Glomerular visceral epithelial cell (primary cell): ENCODE data around the gene C13orf46.
"Not testable (repeated sequence)": the region's sequence is repeated elsewhere in the genome, so short reads cannot be mapped to it uniquely, and the experiment has no call there.

Source experiments
- DNase-seq: peaks from one replicate; pipeline ENCODE4 v3.0.0-alpha.2; 2016; ENCODE audit errors: extremely low spot score

C13orf46 gene

DNA sequence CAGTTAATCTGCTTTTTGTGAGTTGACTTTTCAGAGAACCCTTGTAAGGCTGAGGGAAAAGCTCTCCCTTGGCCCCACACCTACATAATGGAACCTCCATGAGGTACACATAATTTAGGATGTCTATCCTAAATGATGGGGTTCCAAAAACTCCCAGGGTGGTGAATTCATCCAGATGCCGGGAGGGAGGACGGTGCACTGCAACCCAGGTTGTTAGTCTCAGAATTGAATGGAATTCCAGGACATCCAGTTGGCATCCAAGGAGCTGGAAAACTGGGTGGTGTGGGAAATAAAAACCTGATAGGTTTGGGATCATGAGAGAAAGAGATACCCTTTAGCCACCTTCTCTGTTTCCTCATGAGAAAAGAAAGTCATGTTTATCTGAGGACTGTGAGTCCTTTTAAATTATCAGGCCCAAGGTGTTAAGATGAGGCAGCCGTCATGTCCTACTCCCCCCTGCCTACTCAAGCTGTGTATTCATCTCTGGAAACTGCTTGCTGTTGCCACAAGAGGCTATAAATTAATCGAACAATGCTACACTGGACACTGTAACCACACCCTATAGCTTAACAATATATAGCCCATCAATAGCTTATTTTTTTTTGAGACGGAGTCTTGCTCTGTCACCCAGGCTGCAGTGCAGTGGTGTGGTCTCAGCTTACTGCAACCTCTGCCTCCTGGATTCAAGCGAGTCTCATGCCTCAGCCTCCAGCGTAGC is 49.5 kb downstream of the C13orf46 start:
- DNase-seq, result no peak

DNA sequence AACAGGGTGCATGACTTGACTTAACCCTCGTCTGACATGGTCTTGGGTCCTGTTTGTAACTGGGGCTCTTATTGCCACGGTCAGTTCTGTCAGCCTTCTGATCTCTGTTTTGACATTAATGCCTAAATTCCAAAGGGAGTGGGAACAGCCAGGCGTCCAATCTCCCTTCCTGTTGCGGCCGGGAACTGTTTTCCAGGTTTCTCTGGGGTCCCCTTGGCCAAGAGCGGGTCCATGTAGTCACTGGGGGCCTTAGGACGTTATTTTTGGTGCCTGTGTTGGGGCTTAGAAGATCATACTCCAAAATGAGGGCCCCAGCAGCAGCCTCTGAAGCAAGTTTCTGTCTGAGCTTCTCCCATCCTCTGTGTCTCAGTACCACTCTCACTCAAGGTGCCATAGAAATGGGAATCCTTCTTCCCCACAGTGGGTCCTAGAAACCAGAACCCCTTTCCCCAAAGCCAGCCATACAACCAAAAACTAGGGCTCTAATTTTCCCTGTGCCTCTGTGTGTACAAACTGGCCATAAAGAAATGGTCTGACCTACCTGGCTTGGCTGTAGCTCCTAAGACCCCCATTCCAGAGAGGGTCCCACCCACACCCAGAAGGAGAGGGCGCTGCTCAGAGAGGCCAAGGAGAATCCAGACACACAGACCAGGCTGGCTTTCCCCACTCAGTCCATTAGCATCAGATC is 50.4 kb downstream of the C13orf46 start:
- no peak for DNase-seq

DNA sequence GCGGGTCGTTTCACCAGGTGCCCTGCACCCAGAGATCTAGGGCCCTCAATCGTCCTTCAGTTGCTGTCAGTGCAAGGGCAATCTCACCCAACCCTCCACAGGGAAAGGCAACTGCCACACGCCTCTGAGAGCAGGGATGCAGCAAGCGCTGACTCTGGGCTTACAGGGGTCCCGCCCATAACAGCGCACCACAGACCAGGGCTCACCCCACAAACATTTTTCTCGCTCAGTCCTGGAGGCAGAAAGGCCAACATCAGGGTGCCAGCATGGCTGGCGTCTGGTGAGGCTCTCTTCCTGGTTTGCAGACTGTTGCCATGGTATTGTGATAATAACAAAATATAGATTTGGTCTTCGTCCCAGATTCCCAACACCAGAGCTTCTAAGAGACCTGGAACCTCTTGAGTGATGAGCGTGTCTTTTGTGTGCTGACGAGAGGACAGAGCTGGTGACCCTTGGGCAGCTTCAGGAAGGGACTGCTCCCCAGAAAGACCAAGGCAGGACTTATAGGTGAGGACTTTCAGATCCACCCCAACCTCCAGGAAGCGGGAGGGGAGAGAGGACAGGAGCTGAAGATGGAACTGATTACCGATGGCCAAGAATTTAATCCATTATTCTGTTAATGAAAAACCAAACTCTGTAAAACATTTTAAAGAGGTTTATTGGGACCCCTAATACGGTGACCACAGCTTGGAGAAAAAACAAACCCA is 51.3 kb downstream of the C13orf46 start:
- DNase-seq, result no peak

DNA sequence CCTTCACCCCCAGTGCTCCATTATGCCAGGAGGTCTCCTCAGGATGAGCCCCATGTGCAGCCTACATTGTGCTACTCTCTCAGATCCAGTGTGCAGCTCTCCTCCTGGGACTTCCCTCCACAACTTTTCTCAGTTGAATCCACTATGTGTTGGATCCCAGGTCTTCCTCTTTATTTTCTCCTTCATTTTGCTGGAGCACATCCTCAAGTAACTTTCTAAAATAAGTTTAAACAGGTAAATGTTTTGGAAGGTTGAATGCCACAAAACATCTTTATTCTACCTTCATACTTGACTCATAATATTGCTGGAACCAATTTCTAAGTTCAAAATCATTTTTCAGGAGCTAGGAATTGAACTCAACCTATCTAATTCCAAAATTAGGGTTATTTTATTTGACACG is 52.1 kb downstream of the C13orf46 start:
- no peak for DNase-seq

DNA sequence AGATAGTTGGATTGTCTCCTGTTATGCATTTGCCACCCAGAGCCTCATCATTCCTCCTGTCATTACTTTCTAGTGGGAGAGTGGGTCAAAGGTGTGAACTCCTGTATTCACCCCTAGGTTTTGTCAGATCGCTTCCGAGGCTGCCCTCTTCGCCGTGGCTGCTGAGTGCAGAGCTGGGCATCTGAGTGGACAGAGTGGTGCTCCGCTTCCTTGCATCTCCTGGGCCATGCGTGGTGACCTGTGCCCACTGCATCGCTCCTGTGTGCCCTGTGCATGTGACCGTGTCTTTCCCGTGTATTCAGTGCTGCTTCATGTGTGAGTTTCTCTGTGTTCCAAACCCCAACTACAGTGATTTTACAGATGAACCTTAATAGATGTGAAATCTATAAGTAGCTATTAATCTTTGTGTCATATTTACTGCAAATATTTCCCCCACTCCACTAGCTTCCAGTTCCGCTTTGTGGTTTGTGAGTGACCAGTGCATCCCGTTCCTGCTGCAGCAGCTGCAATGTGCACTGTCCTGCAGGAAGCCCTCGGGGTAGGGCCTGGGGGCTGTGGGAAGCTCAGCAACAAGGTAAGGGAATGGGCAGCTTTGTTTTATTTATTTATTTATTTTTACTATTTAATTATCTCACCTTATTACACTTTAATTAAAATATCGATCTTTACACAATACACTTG is 53.1 kb downstream of the C13orf46 start:
- no peak for DNase-seq

DNA sequence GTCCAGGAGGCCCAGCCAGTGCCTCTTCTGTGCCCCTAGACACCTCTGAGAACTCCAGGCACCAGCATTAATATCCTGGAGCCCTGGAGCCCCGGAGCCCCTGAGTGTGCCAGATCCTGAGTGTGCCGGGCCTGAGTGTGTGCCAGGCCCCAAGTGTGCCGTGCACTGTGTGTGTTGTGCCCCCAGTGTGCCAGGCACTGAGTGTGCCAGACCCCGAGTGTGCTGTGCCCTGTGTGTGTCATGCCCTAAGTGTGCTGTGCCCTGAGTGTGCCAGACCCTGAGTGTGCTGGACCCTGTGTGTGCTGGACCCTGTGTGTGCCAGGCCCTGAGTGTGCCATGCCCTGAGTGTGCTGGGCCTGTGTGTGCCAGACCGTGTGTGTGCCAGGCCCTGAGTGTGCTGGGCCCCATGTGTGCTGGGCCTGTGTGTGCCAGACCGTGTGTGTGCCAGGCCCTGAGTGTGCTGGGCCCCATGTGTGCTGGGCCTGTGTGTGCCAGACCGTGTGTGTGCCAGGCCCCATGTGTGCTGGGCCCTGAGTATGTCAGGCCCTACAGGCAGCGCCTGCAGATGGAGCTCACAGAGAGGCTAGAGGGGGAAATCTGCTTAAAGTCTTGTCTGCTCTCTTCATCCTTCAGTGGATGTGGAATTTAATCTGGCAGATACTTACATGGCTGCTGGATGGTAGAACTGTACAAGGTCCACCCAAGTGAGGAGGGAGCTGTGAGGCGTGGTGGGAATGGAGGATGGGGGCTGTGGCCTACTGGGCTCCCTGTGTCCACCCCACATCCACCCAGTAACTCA is 53.9 kb downstream of the C13orf46 start:
- no peak for DNase-seq

DNA sequence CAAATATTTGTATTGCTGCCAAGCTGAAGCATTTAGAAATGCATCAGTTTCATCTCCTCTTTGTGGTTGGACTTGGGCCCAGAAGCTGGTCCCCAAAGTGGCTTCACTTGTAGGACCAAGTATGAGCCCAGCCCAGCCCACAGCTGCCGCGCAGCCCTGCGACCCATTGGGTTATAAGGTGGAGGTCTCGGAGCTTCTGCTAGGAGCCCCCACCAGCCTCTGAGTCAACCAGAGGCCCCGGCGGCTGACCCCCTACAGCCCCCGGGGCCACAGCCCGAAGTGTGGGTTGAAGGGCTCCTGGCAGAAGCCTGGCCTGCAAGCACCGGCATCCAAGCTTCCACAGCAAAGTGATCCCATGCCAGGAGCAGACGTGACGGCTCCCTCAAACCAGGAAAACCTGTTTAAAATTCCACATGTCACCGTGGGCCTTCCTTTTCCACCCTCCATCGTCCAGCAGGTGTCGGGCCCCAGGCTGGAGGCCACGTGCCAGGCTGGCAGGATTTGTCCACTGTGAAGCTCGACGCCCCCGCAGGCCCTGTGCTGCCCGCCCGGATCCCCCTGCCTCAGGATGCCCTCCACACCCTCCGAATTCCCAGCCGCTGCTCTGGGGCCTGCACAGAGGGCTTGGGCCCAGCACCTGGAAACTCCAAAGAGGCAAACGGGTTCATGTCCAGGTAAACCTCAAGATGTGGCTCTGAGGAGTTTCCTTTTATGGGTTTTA is 54.7 kb downstream of the C13orf46 start:
- no peak for DNase-seq

DNA sequence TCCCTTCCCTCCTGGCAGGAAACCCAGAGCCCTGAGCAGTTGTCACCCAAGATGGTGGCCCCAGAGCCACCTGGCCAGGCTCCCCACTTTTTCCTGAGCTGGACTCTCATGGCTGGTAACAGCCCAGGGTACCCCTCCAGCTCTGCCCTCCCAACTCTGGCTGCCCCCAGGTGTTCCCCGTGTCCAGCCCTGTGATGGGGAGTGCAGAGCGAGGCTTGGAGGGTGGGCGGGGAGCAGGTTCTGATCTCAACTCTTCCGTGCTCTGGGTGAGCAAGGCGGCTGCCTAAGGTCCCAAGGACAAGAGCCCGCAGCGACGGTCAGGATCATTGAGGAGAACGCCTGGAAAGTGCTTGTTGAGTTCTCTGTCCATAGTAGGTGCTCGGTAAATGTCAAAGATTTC is 55.3 kb downstream of the C13orf46 start:
- no peak for DNase-seq

DNA sequence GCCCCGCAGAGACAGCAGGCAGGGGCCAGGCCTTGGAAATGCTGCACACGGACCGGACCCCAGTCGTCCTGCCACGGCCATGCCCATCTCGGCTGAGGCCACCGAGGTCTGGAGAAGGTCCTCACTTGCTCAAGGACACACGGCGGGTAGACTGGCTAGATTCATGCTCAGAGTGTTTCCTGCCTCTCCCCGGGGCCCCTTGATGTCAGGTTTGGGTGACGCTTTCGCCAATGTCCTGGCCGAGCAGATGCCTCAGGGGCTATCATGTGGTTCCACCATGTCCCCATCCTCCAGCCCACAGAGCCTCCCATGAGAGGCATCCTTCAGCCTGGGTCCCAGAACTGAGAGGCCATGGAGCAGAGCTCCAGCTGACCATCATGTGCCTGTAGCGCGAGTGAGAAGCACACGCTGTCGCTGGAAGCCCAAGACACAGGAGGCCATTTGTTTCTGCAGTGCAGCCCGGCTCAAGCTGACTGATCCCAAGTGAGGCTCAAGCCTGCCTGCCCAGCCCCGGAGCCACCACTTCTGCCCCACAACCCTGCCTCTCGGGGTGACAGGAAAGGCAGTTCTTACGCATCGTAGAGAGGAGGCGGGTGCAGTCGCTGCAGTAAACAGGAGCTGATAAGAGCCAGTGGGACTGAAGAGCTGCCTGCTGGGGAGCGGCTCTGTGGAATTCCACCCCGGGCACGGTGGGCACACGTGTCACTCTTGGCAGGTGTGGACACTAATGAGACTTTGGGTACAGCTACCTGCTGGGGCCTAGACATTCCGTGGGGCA is 56.1 kb downstream of the C13orf46 start:
- DNase-seq, result no peak

DNA sequence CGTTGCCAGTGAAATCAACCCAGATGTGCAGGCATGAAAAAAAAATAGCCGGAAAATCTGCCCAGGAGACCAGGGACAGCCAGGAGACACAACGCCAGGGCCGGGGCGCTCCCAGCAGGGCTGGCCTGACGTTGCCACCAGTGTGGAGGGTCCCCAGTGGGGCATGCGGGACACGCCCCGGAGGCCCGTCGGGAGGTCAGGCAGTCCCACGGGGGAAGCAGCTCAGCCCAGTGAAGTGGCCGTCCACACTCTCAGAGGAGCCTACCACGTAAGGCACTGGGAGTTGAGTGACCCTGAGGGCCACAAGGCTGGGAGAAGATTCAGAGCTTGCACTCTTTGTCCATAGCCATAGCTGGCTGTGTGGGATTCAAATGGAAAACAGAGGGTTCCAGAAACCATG is 56.8 kb downstream of the C13orf46 start:
- DNase-seq, result no peak

DNA sequence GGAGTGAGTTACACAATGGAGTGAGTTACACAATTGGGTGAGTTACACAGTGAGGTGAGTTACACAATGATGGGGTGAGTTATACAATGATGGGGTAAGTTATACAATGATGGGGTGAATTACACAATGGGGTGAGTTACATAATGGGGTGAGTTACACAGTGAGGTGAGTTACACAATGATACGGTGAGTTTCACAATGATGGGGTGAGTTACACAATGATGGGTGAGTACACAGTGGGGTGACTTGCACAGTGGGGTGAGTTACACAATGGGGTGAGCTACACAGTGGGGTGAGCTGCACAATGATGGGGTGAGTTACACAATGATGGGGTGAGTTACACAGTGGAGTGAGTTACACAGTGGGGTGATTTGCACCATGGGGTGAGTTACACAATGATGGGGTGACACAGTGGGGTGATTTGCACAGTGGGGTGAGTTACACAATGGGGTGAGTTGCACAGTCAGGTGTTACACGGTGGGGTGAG is 57.5 kb downstream of the C13orf46 start:
- DNase-seq, result no peak

DNA sequence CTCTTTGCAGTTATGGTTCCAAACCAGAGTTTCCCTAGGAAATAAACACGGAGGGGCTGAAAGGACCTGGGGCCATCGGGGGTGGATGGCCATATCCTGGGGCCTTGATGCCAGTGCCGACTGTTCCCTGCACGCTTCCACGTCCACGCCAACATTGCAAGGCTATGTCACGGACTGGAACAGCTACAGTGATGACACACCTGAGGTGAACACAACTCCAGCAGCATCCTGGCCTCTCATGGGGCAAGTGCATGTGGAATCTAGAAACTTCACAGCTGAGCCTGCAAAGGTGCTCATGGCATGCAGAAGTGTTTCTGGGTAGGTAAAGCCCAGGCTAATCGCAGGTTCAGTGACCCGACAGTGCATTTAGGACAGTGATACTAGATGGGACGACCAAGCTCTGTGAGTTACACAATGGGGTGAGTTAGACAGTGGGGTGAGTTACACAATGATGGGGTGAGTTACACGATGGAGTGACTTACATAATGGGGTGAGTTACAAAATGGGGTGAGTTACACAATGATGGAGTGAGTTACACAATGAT is 58.0 kb downstream of the C13orf46 start:
- no peak for DNase-seq

DNA sequence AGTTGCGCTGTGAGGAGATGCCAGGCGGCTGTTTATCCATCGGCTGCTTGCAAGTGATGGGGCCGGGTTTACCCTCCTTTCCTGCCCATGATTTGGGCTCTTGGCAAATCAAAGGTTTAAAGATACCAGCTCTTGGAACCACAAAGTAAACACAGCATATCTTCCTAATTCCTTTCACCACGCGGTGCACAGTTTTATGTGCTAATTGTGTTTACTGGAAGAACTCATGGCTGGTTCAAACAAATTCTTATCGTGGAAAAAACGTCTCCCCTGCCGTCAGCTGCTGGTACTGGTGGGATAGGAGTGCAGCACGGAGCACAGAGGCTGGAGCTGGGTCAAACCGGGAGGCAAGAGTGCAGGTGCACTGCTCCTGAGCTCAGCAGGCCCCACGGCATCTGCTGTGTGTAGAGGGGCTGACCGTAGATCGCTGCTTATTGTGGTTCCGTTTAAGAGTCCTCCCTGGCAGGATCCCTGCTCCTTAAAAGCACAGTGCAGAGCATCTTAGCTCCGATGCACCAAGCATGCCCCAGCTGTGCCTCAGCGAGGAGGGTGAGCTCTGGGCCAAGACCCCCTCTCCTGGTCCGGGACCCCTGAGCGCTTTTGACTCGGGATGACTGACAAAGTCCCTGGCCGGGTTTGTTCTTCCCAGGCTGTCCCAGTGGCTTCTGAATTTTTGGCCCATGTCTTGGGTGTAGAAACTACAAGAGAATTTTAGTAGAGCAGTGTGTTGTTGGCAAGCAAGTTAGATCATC is 58.7 kb downstream of the C13orf46 start:
- DNase-seq, result no peak

DNA sequence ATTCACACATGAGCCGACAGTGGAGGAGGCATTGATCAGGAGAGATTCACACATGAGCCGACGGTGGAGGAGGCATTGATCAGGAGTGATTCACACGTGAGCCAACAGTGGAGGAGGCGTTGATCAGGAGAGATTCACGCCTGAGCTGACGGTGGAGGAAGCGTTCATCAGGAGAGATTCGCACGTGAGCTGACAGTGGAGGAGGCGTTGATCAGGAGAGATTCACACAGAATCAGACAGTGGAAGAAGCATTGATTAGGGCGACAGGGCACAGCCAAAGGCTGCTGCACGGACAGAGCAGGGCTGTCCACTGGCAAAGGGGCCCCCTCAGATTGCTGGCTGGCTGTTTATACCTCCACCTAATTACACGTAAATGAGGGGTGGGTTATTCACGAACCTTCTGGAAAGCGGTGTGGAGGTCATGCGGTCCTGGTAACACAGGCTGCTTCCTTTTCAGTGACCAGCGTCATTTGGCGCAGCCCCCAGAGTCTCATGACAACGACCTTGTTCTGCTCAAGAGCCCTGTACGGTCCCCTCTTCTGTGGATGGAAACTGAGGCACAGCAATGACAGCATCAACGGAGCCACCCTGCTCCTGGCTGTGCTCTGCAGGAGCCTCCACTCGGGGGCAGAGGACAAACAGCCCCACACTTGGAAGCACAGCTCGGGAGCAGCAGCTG is 59.4 kb downstream of the C13orf46 start:
- no peak for DNase-seq

DNA sequence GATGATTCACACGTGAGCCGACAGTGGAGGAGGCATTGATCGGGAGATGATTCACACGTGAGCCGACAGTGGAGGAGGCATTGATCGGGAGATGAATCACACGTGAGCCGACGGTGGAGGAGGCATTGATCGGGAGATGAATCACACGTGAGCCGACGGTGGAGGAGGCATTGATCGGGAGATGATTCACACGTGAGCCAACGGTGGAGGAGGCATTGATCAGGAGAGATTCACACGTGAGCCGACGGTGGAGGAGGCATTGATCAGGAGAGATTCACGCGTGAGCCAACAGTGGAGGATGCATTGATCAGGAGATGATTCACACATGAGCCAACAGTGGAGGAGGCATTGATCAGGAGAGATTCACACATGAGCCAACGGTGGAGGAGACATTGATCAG is 60.0 kb downstream of the C13orf46 start:
- DNase-seq, result not testable (repeated sequence)

DNA sequence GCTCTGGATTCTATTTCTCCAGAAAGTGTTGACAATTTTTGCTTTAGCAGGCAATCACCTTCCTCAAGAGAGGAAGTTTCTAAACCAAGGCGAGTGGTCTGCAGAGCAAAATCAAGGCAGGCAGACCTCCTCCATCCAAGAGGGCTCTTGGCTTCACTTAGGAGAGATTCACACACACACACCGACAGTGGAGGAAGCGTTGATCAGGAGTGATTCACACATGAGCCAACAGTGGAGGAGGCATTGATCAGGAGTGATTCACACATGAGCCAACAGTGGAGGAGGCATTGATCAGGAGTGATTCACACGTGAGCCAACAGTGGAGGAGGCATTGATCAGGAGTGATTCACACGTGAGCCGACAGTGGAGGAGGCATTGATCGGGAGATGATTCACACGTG is 60.5 kb downstream of the C13orf46 start:
- not testable (repeated sequence) for DNase-seq

DNA sequence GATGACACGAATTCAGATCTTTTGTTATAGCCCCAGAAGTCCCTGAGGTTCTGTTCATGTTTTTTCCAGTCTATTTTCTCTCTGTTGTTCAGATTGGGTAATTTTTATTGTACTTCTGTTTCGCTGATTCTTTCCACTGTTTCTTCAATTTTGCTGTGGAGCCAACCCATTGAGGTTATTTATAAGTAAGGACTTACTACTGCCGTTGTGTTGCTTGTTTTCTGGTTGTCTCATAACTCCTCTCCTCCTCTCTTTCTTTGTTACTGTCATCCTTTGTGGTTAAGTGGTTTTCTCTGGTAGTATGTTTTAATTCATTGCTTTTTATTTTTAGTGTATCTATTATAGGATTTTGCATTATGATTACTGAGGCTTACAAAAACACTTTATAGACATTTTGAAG is 61.3 kb downstream of the C13orf46 start:
- no peak for DNase-seq
